Left ventricle myocardium inferior (tissue), 1 donor: ENCODE results near the gene RPP40. TPM values are rescaled to one million over a fixed set of nuclear protein-coding genes. Genes with fewer than 3 reads are reported as not detected.

Experiments
- DNase-seq: peaks from one replicate; pipeline ENCODE4 v3.0.0-alpha.2; 2020
- H3K27ac ChIP-seq: fragments of 200-600 bp; replicated peaks from 2 replicates; pipeline ENCODE4 v1.8.0; 2021
- H3K27me3 ChIP-seq: fragments of 200-600 bp; 2 replicates; pipeline ENCODE4 v1.8.0; 2021; ENCODE audit warnings: low read depth
- H3K36me3 ChIP-seq: fragments of 200-600 bp; 2 replicates; pipeline ENCODE4 v1.8.0; 2021
- H3K4me1 ChIP-seq: fragments of 200-600 bp; 2 replicates; pipeline ENCODE4 v1.8.0; 2021
- H3K4me3 ChIP-seq: fragments of 200-600 bp; 2 replicates; pipeline ENCODE4 v1.8.0; 2021; ENCODE audit warnings: mild to moderate bottlenecking, moderate library complexity
- H3K9me3 ChIP-seq: fragments of 200-600 bp; replicated peaks from 2 replicates; pipeline ENCODE4 v1.8.0; 2021
- intact Hi-C: fragments of 100-400 bp; cut with micrococcal nuclease; formaldehyde crosslinking; loops from one replicate; pipeline ENCODE4 v1.11.0; 2022
- total RNA-seq: library from RNA; stranded (reverse); fragmentation: NEBNext Ultra II Directional; extraction: Animal tissue kit (Norgen Biotek cat#: 25700); gene quantifications from one replicate; pipeline ENCODE4 v1.2.1, GENCODE V29; 2021
- TF ChIP-seq, protein P1 (sequence below): fragments of 200-600 bp; IDR thresholded peaks from 2 replicates; pipeline ENCODE4 v1.8.0; 2021; ENCODE audit warnings: antibody characterized with exemption, mild to moderate bottlenecking, borderline replicate concordance
- donor health status: DM: no; HTN: yes; CAD: no; lungs with severe emphysema.

RPP40 gene
- total RNA-seq, 1 donor from 2014 or later, result 2.7 TPM

DNA sequence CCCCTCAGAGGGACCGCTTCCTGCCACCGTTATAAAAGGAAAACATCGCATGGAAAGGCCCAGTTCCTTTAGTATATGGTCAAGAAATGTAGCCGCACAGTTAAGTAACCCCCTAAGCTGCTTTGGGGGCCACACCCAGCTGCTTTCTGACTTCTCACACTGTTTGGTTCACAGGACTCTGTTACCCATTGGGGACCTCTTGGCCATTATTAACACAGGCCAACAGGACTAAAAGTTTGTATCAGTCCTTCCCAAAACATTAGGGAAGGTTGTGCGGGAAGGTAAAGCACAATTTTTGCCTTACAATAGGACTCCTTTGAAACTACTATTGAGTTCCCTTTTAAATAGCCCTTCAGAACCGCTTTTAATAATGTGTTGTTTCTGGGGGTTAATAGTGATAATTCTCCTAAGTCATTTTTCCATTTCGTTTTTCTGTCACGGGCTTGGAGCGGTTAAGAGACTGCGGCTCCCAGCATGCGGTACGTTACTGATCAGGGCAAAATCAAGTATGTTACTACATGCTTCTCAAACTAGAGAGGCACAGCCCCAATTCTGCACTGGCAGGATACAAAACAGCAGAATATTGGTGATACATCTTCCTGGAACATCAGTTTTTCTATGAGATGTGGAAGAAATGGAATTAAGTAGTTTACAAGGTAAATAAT is 668 bp upstream of the RPP40 start:
- intact Hi-C loops, result no loop called here
- TF ChIP-seq, protein P1, sequence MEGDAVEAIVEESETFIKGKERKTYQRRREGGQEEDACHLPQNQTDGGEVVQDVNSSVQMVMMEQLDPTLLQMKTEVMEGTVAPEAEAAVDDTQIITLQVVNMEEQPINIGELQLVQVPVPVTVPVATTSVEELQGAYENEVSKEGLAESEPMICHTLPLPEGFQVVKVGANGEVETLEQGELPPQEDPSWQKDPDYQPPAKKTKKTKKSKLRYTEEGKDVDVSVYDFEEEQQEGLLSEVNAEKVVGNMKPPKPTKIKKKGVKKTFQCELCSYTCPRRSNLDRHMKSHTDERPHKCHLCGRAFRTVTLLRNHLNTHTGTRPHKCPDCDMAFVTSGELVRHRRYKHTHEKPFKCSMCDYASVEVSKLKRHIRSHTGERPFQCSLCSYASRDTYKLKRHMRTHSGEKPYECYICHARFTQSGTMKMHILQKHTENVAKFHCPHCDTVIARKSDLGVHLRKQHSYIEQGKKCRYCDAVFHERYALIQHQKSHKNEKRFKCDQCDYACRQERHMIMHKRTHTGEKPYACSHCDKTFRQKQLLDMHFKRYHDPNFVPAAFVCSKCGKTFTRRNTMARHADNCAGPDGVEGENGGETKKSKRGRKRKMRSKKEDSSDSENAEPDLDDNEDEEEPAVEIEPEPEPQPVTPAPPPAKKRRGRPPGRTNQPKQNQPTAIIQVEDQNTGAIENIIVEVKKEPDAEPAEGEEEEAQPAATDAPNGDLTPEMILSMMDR, result no peak

DNA sequence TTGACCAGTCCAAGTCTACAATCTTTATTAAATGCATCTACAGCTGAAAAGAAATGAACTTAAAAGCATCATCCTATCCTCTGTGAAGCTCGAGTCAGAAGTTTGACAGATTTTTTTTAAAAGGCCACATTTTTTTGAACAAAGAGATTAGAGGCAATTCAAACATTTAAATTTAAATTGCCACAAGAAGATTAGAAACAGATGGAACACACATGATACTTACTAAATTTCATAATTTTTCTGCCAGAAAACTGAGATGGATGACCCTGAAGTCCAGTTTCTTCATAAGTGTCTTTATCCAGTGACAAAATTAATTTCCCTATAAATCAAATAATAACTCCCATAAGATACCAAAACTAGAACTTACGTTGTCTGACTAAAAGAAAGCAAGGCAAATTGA is 4.3 kb downstream of the RPP40 start:
- Histone ChIP-seq H3K27me3 (no peaks in the 10 kb centered on the region), H3K36me3 (peaks cover 57% of the 10 kb centered on the region)

More for the DNA sequence above, 668 bp upstream of the RPP40 start:
- H3K36me3 ChIP-seq, result peaks cover 17% of the 10 kb centered on the region
- DNase-seq, result no peak
- no peaks in the 10 kb centered on the region for H3K27me3 ChIP-seq
- H3K27ac ChIP-seq, result peak overlapping the region; percentile 95
- no peaks in the 10 kb centered on the region for H3K9me3 ChIP-seq
- peak overlapping the region; percentile 87 for H3K4me3 ChIP-seq
- H3K4me1 ChIP-seq, result peaks cover 7% of the 10 kb centered on the region

DNA sequence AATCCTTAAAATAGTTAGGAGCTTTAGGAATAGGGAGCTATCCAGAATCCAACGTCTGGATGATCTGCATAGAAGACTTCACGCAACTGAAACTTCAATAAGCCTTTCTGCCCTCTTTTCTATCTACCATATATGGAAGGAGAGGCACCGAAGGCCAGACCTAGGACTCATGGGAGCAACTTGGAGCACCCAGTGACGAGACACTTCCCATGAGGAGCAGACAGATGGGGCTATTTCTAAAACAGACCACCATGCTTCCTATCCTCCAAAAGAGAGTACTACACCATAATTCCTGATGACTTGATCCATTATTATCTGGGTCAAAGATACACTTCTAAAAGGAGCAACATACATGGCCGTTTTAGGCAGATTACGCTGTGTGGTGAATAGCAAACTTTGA is 6.0 kb downstream of the RPP40 start:
- H3K4me1 ChIP-seq, result no peaks in the 10 kb centered on the region
- no peak for DNase-seq
- no peak overlapping the region for H3K4me3 ChIP-seq
- H3K27ac ChIP-seq, result no peak overlapping the region
- no peaks in the 10 kb centered on the region for H3K27me3 ChIP-seq
- TF ChIP-seq, protein P1, result no peak
- no peaks in the 10 kb centered on the region for H3K9me3 ChIP-seq
- intact Hi-C loops, result no loop called here
- H3K36me3 ChIP-seq, result peaks cover 60% of the 10 kb centered on the region

More for the DNA sequence above, 4.3 kb downstream of the RPP40 start:
- no peak for DNase-seq
- Histone ChIP-seq H3K4me3 (no peak overlapping the region), H3K27ac (no peak overlapping the region), H3K4me1 (peaks cover 7% of the 10 kb centered on the region), H3K9me3 (no peaks in the 10 kb centered on the region)
- TF ChIP-seq, protein P1, result no peak
- intact Hi-C loops, result no loop called here

DNA sequence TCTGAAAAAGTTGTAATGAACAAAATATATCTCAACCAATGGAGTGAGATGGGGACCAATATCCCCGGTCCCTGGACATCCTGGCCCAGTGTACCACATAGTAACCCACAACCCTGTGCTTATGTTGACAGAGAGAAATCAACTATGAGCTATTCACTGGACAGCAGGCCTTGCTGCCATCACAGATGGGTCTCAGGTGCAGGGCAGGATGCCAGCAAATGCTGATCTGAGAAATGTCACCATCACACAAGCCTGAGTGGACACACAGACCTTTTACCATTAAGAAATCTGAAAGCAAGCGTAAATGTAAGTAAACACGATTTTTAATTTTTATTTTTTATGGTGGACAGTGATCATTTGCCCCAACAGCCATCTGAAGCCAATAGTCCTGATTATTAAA is 9.1 kb downstream of the RPP40 start:
- H3K27ac ChIP-seq, result no peak overlapping the region
- peaks cover 45% of the 10 kb centered on the region for H3K36me3 ChIP-seq
- H3K27me3 ChIP-seq, result no peaks in the 10 kb centered on the region
- intact Hi-C loops, result no loop called here
- H3K4me3 ChIP-seq, result no peak overlapping the region
- H3K4me1 ChIP-seq, result no peaks in the 10 kb centered on the region
- TF ChIP-seq, protein P1, result no peak
- no peaks in the 10 kb centered on the region for H3K9me3 ChIP-seq
- no peak for DNase-seq

DNA sequence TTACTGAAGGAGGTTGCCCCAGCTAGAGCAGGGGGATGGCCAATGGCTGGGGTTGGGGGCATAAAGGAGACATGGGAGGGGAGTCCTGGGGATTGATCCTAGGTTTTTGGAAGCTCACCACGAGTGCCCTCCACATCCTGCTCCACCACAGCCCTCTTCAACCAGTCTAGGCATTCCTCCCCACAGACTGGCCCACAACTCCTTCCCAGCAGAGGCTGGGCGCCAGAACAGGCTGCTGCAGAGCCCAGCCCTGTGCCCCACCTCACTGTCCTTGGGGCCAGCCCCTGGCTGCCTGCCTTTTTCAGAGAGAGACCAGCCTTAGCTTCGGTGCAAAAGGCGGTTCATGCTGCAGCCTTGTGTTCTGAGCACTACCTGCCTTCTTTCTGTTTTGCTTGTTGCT is 16.4 kb downstream of the RPP40 start:
- H3K36me3 ChIP-seq, result no peaks in the 10 kb centered on the region
- no peak for DNase-seq
- peaks cover 6% of the 10 kb centered on the region for H3K9me3 ChIP-seq
- no peak overlapping the region for H3K27ac ChIP-seq
- H3K4me3 ChIP-seq, result no peak overlapping the region
- no peaks in the 10 kb centered on the region for H3K4me1 ChIP-seq
- intact Hi-C loops, result no loop called here
- no peaks in the 10 kb centered on the region for H3K27me3 ChIP-seq
- TF ChIP-seq, protein P1, result no peak
